LNCaP clone FGC (cell line): ENCODE measurements around the gene LYPD6.

Experiments used
- DNase-seq: peaks from one replicate; pipeline ENCODE4 v3.0.0-alpha.2; 2011; ENCODE audit warnings: low read depth
- H3K4me3 ChIP-seq: 2 replicates; pipeline ENCODE4 v1.5.1; 2011; ENCODE audit warnings: mild to moderate bottlenecking, low read depth, low read length, control low read depth
- CTCF ChIP-seq: IDR thresholded peaks from 2 replicates; pipeline ENCODE4 v1.5.1; 2012; ENCODE audit warnings: mild to moderate bottlenecking; ENCODE audit not compliant: control insufficient read depth, insufficient read depth; ENCODE audit errors: extremely low read depth

Gene LYPD6

GRCh38 chr2:149422337-149422990 is 92.1 kb downstream of the LYPD6 start:
- TF ChIP-seq CTCF = no peak
- no peak overlapping the region for H3K4me3 ChIP-seq
- DNase-seq = no peak

GRCh38 chr2:149422991-149423338 is 92.6 kb downstream of the LYPD6 start:
- DNase-seq = no peak
- TF ChIP-seq CTCF = no peak
- no peak overlapping the region for H3K4me3 ChIP-seq

GRCh38 chr2:149423630-149424029 is 93.2 kb downstream of the LYPD6 start:
- no peak for TF ChIP-seq CTCF
- no peak for DNase-seq
- no peak overlapping the region for H3K4me3 ChIP-seq

GRCh38 chr2:149427387-149427786 is 97.0 kb downstream of the LYPD6 start:
- H3K4me3 ChIP-seq = no peak overlapping the region
- no peak for TF ChIP-seq CTCF
- no peak for DNase-seq

- TF ChIP-seq CTCF = no peak
- H3K4me3 ChIP-seq = no peak overlapping the region
- no peak for DNase-seq
Observed at GRCh38 chr2:149428783-149429182, 98.4 kb downstream of the LYPD6 start.

GRCh38 chr2:149430743-149431736 is 100.7 kb downstream of the LYPD6 start:
- no peak overlapping the region for H3K4me3 ChIP-seq
- DNase-seq = no peak
- no peak for TF ChIP-seq CTCF
